Colonic mucosa (tissue), 4 donors: Measurements from ENCODE around the gene OR52W1. TPM values are rescaled to one million over a fixed set of nuclear protein-coding genes. Genes with fewer than 3 reads are reported as not detected.

ENCODE experiments used
- DNase-seq: peaks from one replicate; pipeline ENCODE4 v3.0.0-alpha.2; 2020
- H3K27ac ChIP-seq: fragments of 200-600 bp; one replicate; pipeline ENCODE4 v1.8.0; 2021
- H3K27me3 ChIP-seq: fragments of 200-600 bp; one replicate; pipeline ENCODE4 v1.8.0; 2021
- H3K36me3 ChIP-seq: fragments of 200-600 bp; one replicate; pipeline ENCODE4 v1.8.0; 2021
- H3K4me1 ChIP-seq: fragments of 200-600 bp; one replicate; pipeline ENCODE4 v1.8.0; 2021; ENCODE audit warnings: mild to moderate bottlenecking
- H3K4me3 ChIP-seq: fragments of 200-600 bp; one replicate; pipeline ENCODE4 v1.8.0; 2021
- H3K9ac ChIP-seq, 2 donors: one replicate each; pipeline ENCODE4 v1.7.0; 2013; ENCODE audit warnings: control low read depth in 2 of 2, low read depth in 2 of 2, low read length in 2 of 2
- H3K9me3 ChIP-seq: fragments of 200-600 bp; one replicate; pipeline ENCODE4 v1.8.0; 2021
- intact Hi-C: fragments of 100-400 bp; cut with DNase I; formaldehyde crosslinking; loops from one replicate; pipeline ENCODE4 v1.14.1; 2022
- total RNA-seq, 2 donors: library from RNA; stranded (reverse); fragmentation: NEBNext Ultra II Directional in 1 of 2; extraction: Animal tissue kit (Norgen Biotek cat#: 25700) in 1 of 2; gene quantifications; one replicate each; pipeline ENCODE4 v1.2.1, GENCODE V29; 2021
- TF ChIP-seq, protein P1 (sequence below): fragments of 200-600 bp; IDR thresholded peaks from one replicate; pipeline ENCODE4 v1.8.0; 2022; ENCODE audit warnings: antibody characterized with exemption, mild to moderate bottlenecking
- donor health status: healthy.
- donor health status: DM: no; HTN: no; CAD: no.
- donor health status: DM: no; HTN: no; CAD: no.

Gene OR52W1, protein sequence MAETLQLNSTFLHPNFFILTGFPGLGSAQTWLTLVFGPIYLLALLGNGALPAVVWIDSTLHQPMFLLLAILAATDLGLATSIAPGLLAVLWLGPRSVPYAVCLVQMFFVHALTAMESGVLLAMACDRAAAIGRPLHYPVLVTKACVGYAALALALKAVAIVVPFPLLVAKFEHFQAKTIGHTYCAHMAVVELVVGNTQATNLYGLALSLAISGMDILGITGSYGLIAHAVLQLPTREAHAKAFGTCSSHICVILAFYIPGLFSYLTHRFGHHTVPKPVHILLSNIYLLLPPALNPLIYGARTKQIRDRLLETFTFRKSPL
- not detected for total RNA-seq

DNA sequence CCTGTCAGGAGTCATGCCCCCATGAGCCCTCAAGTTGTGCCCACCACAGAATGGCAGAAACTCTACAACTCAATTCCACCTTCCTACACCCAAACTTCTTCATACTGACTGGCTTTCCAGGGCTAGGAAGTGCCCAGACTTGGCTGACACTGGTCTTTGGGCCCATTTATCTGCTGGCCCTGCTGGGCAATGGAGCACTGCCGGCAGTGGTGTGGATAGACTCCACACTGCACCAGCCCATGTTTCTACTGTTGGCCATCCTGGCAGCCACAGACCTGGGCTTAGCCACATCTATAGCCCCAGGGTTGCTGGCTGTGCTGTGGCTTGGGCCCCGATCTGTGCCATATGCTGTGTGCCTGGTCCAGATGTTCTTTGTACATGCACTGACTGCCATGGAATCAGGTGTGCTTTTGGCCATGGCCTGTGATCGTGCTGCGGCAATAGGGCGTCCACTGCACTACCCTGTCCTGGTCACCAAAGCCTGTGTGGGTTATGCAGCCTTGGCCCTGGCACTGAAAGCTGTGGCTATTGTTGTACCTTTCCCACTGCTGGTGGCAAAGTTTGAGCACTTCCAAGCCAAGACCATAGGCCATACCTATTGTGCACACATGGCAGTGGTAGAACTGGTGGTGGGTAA lies at the start of gene OR52W1:
Gene OR52W1, plus strand, starts transcription at position 51 of the 637 bp plus-strand sequence. Its CDS starts 0 bp downstream, at position 51.
- TF ChIP-seq, protein P1, sequence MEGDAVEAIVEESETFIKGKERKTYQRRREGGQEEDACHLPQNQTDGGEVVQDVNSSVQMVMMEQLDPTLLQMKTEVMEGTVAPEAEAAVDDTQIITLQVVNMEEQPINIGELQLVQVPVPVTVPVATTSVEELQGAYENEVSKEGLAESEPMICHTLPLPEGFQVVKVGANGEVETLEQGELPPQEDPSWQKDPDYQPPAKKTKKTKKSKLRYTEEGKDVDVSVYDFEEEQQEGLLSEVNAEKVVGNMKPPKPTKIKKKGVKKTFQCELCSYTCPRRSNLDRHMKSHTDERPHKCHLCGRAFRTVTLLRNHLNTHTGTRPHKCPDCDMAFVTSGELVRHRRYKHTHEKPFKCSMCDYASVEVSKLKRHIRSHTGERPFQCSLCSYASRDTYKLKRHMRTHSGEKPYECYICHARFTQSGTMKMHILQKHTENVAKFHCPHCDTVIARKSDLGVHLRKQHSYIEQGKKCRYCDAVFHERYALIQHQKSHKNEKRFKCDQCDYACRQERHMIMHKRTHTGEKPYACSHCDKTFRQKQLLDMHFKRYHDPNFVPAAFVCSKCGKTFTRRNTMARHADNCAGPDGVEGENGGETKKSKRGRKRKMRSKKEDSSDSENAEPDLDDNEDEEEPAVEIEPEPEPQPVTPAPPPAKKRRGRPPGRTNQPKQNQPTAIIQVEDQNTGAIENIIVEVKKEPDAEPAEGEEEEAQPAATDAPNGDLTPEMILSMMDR: no peak
- no peak within 1 kb of the TSS for H3K27ac ChIP-seq
- no peak within 1 kb of the TSS for H3K4me3 ChIP-seq
- no peaks in the 10 kb centered on the region for H3K27me3 ChIP-seq
- no peaks in the 10 kb centered on the region for H3K36me3 ChIP-seq
- H3K9ac ChIP-seq: no peak within 1 kb of the TSS
- no peak for DNase-seq
- intact Hi-C loops: no loop called here
- no peaks in the 10 kb centered on the region for H3K4me1 ChIP-seq
- H3K9me3 ChIP-seq: no peaks in the 10 kb centered on the region

DNA sequence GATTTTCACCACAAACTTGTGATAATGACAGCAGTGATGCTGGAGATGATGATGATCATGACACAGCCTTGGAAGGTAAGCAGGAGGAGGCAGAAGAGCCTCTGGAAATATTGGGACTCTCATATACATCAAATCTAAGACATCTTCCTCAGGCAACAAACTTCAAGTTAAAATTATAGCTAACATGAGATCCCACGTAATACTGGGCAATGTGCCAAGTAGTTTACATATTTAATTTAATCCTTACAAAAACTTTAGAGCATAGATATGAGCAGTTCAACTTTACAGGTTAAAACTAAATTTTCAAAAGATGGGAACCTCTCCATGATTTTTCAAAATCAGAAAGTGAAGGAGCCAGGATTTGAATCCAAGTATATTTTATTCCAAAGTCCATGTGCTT lies 47.9 kb upstream of the OR52W1 start:
- Histone ChIP-seq H3K27me3 (no peaks in the 10 kb centered on the region), H3K27ac (no peak overlapping the region), H3K9ac (no peak overlapping the region), H3K9me3 (no peaks in the 10 kb centered on the region), H3K36me3 (no peaks in the 10 kb centered on the region), H3K4me3 (no peak overlapping the region), H3K4me1 (no peaks in the 10 kb centered on the region)
- intact Hi-C loops: no loop called here
- TF ChIP-seq, protein P1: no peak
- DNase-seq: no peak

DNA sequence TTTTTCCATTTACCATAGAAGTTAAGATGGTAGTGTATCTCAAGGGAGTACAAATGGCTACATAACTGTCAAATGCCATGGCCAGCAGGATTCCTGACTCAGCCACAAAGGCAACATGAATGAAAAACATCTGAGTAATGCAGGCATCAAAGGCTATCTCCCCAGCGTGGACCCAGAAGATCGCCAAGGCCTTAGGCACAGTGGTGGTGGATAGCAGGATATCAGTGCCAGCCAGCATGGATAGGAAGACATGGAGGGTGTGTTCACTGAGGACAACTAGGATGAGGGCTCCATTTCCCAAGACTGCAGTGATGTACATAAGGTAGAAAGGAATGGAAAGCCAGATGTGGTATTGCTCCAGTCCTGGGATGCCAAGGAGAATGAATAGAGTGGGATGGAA lies 46.9 kb upstream of the OR52W1 start:
- Histone ChIP-seq H3K9me3 (no peaks in the 10 kb centered on the region), H3K36me3 (no peaks in the 10 kb centered on the region), H3K27ac (no peak overlapping the region), H3K4me1 (no peaks in the 10 kb centered on the region), H3K27me3 (no peaks in the 10 kb centered on the region), H3K9ac (no peak overlapping the region), H3K4me3 (no peak overlapping the region)
- no peak for DNase-seq
- TF ChIP-seq, protein P1: no peak
- intact Hi-C loops: no loop called here

DNA sequence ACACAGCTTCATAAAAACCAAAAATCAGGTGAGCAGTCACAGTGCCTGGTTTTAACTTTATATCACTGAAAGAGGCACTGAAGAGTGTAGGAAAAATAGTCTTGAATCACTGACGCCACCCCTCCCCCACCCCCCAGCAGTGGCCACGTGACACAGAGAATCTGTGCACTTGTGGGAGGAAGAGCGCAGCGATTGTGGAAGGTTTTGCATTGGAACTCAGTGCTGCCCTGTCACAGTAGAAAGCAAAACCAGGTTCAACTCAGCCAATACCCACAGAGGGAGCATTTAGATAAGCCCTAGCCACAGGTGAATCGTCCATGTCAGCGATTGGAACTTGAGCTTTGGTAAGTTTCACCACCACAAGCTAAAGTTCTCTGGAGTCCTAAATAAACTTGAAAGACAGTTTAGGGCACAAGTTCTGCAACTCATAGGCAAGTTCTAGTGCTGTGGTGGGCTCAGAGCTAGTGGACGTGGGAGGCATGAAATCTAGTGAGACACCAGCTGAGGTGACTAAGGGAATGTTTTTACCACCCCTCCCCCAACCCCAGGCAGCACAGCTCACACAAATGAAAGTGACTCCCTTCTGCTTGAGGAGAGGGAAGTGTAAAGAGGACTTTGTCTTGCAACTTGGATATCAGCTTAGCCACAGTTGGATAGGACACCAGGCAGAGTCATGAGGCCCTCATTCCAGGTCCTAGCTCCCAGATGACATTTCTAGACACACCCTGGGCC lies 42.2 kb upstream of the OR52W1 start:
- no peaks in the 10 kb centered on the region for H3K27me3 ChIP-seq
- H3K9ac ChIP-seq: no peak overlapping the region
- H3K4me1 ChIP-seq: no peaks in the 10 kb centered on the region
- H3K9me3 ChIP-seq: no peaks in the 10 kb centered on the region
- no peak for DNase-seq
- no peak overlapping the region for H3K4me3 ChIP-seq
- TF ChIP-seq, protein P1: no peak
- H3K36me3 ChIP-seq: no peaks in the 10 kb centered on the region
- no peak overlapping the region for H3K27ac ChIP-seq
- intact Hi-C loops: no loop called here

DNA sequence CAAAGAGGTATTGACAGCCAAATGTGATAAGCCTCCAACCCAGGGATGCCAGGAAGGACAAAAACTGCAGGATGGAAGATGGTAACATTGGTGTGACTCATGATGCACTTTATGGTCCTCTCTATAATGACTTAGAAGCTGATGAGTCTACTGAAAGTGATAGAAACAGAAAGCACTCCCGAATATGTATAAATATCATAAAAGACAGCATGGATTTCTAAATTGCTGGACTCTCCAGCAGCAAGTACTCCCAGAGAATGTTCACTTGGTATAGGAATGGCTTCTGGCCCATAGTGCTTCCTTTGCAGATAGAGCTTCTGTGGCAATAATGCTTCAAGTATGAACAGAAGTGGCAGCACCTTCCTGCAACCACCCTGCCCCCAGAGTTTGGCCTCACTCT lies 28.8 kb upstream of the OR52W1 start, which contains the start of gene OR52B2:
Gene OR52B2, minus strand, starts transcription at position 101 of the 400 bp plus-strand sequence. Its CDS starts 0 bp downstream, at position 101.
- Histone ChIP-seq H3K4me3 (no peak within 1 kb of the TSS), H3K9ac (no peak within 1 kb of the TSS), H3K27me3 (no peaks in the 10 kb centered on the region), H3K9me3 (no peaks in the 10 kb centered on the region), H3K27ac (no peak within 1 kb of the TSS), H3K36me3 (no peaks in the 10 kb centered on the region), H3K4me1 (no peaks in the 10 kb centered on the region)
- TF ChIP-seq, protein P1: no peak
- intact Hi-C loops: no loop called here
- no peak for DNase-seq
